GM10248 (cell line): ENCODE measurements around the gene PCSK5.

Experiments used
- CTCF ChIA-PET: fragments of 300-600 bp; sonication (Branson Sonifier 250); formaldehyde crosslinking; extraction: SDS; loops from one replicate; lab custom pipeline; 2021; ENCODE audit warnings: antibody characterized with exemption; lab: Yijun Ruan, JAX
- POLR2A ChIA-PET: fragments of 350-650 bp; sonication (Branson Sonifier 250); formaldehyde crosslinking; extraction: SDS; loops from one replicate; lab custom pipeline; 2020; ENCODE audit warnings: antibody characterized with exemption; lab: Yijun Ruan, JAX
- DNase-seq: peaks from one replicate; pipeline ENCODE4 v3.0.0; 2012; ENCODE audit errors: extremely low spot score
- TF ChIP-seq, protein P1 (sequence below): IDR thresholded peaks from 2 replicates; pipeline ENCODE4 v1.5.1; 2012; ENCODE audit warnings: mild to moderate bottlenecking, low read depth; ENCODE audit errors: extremely low read depth, missing control alignments, control extremely low read depth

PCSK5 gene

DNA sequence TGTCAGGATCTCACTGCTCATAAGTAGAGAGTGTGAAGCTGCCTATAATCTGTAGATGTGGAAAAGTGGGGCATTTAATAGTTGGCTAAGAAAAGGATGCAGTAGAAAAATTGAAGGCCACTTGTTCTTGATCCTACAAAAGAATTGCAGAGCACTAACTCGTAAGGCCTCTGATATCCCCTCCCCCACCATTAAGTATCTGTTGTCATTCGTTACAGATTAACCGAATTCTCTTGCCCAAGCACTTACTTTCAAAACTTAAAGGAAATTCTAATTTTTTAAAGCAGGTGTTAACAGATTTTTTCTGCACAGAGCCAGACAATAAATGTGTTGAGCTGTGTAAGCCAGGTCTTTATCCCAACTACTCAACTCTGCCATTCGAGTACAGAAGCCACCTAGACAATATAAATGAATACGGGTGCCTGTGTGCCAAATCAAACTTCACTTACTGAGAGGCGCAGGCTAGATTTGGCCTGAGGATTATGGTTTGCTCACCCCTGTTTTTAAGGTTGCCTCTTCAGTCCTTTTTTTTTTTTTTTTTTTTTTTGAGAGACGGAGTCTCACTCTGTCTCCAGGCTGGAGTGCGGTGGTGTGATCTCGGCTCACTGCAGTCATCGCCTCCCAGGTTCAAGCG, 268.9 kb downstream of the PCSK5 start:
- ChIA-PET CTCF (no interaction called here), POLR2A (no interaction called here)
- TF ChIP-seq, protein P1, sequence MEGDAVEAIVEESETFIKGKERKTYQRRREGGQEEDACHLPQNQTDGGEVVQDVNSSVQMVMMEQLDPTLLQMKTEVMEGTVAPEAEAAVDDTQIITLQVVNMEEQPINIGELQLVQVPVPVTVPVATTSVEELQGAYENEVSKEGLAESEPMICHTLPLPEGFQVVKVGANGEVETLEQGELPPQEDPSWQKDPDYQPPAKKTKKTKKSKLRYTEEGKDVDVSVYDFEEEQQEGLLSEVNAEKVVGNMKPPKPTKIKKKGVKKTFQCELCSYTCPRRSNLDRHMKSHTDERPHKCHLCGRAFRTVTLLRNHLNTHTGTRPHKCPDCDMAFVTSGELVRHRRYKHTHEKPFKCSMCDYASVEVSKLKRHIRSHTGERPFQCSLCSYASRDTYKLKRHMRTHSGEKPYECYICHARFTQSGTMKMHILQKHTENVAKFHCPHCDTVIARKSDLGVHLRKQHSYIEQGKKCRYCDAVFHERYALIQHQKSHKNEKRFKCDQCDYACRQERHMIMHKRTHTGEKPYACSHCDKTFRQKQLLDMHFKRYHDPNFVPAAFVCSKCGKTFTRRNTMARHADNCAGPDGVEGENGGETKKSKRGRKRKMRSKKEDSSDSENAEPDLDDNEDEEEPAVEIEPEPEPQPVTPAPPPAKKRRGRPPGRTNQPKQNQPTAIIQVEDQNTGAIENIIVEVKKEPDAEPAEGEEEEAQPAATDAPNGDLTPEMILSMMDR = no peak
- no peak for DNase-seq

DNA sequence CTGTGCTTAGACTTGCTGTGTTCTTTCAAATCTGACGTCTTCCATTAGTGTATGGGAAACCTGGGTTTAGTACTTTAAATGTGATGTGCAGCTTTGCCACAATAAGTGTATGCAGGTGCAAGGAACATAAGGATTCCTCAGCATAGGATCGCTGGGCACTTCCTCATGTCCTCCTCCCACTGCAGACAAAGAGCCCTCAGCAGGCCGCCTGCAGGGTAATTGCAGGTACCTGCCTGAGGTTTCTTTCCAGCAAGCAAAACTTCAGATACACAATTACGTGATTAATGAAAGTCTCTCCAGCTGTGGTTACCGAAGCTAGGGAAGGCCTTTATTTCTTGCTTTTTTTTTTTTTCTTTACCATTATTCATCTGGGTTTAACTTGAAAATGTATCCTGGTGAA, 270.6 kb downstream of the PCSK5 start:
- ChIA-PET CTCF (no interaction called here), POLR2A (no interaction called here)
- TF ChIP-seq, protein P1 = no peak
- no peak for DNase-seq

DNA sequence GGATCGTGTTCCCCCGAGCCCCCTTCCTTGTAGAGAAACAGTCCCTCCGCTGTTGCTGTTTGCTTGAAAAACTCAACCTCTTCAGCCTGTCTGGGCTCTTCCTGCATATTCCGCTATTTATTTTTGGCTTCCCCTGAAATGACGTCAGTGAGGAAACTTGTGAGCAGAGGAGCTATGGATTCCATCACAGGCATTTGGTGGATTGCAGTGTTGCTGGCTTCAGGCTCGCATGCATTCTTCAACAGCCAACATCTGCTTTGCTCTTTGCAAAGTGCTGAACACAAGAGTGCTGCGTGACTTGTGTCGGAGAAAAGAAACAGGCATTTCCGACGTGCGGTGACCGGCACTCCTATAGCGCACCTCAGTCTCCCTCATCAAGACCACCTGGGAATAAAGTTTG, 271.1 kb downstream of the PCSK5 start:
- POLR2A ChIA-PET = no interaction called here
- CTCF ChIA-PET = no interaction called here
- TF ChIP-seq, protein P1 = no peak
- no peak for DNase-seq

DNA sequence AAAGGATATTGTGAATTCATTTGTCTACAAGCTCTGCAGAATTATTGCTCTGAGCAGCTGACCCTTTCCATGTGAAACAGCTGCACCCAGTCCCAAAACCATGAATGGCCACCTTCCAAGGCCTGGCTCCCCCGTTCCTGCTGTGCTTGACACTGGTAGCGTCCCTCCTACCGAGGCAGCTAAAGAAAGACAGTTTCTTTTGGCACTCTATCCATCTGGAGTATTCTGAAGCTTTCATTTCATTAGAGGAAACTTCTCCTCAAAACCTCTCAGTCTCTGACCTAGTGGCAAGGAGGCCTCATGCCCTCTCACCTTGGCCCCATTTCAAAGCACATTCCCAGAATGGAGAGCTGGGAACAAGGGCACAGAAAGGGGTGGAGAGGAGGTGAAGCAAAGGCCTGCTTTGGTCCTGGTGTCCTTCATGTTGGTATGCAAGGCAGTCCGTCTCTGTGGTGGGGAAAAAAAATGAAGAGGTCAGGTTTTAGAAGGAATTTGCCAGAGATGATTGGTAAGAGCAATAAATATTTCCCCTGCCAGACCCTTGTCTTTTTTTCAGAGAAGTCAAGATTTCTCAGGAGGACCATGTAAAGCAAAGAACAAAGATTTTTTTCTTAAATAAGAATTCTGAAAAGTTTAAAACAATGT, 271.7 kb downstream of the PCSK5 start:
- CTCF ChIA-PET = no interaction called here
- TF ChIP-seq, protein P1 = no peak
- POLR2A ChIA-PET = no interaction called here
- no peak for DNase-seq

DNA sequence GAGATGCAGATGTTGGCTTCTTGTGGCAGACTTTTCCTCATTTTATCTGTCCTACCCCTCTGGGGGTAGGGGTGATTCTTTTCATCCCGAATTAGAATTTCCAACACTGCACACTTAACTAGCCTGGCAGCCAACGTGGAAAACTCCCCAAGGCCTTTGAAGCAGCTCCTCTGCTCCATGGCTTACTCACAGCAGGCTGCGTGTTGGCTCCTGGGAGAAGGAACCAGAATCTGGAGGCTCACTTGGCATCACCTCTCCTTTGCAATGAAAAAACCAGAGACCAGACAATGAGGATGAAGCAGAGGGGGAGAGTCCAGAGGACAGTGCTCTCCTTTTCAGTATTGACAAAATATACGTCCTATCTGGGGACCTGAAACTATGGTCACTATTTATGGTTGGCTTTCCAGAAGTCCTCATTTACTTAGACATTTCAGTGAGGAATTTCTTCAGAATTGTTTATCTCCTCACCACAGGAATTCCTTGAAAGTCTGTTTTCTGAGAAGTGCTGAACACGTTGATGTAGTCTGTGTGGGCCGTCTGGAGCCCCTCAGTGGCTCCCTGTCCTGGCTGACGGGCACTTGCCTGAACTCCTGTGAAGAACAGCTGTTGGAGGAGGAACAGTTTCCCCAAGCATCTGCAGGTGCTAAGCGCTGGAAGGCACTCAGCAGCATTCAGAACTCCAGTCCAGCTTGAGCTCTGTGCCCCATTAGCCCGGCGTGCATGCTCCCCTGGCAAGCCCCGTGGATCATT, 272.5 kb downstream of the PCSK5 start:
- TF ChIP-seq, protein P1 = no peak
- ChIA-PET CTCF (no interaction called here), POLR2A (no interaction called here)
- DNase-seq = no peak

DNA sequence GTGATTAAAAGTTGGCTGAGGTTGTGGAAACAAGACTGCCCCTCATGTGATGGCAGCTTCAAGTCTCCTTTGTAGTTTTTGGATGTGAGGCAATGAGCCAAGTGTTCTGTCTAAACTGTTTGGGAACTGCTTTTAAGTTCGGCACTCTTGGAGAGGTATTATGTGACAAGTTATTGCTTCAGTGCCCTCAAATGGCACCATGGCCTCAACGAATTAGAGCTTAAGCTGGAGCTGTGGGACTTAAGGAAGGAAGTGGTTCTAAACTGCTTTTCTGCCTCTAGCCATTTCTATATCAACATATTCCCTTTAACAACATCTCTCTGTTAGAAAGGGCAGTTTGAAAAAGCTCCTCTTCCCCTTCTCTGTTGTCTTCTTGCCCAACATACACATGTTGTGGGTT, 276.1 kb downstream of the PCSK5 start:
- DNase-seq = no peak
- POLR2A ChIA-PET = no interaction called here
- CTCF ChIA-PET = interaction anchor here (1.5 to 1.8 kb wide), 3 partner anchors 10 to 20 kb away, joined by 3 to 4 read pairs (median 3); no protein-coding TSS in a partner anchor
- TF ChIP-seq, protein P1 = no peak
